Skeletal muscle tissue (tissue), 5 donors: Measurements from ENCODE around the gene PTAFR. TPM values are rescaled to one million over a fixed set of nuclear protein-coding genes. Genes with fewer than 3 reads are reported as not detected.

ENCODE experiments used
- H3K27ac ChIP-seq: one replicate; pipeline ENCODE4 v1.7.0; 2013; ENCODE audit warnings: mild to moderate bottlenecking, low read depth, low read length, inconsistent platforms
- H3K27me3 ChIP-seq, 3 donors: one replicate each; pipeline ENCODE4 v1.7.0; 2013; ENCODE audit warnings: low read length in 3 of 3; ENCODE audit not compliant: control insufficient read depth in 3 of 3, insufficient read depth in 3 of 3
- H3K36me3 ChIP-seq, 3 donors: one replicate each; pipeline ENCODE4 v1.7.0; 2013; ENCODE audit warnings: low read length in 3 of 3; ENCODE audit not compliant: control insufficient read depth in 3 of 3, insufficient read depth in 3 of 3
- H3K4me1 ChIP-seq, 3 donors: one replicate each; pipeline ENCODE4 v1.7.0; 2013; ENCODE audit warnings: low read length in 3 of 3, mild to moderate bottlenecking in 3 of 3; ENCODE audit not compliant: control insufficient read depth in 3 of 3, insufficient read depth in 3 of 3
- H3K4me3 ChIP-seq, 3 donors: one replicate each; pipeline ENCODE4 v1.7.0; 2013; ENCODE audit warnings: low read length in 3 of 3
- H3K9ac ChIP-seq, 3 donors: one replicate each; pipeline ENCODE4 v1.7.0; 2013; ENCODE audit warnings: low read length in 3 of 3, mild to moderate bottlenecking in 3 of 3, moderate library complexity in 2 of 3, low read depth in 1 of 3
- H3K9me3 ChIP-seq, 3 donors: one replicate each; pipeline ENCODE4 v1.7.0; 2013; ENCODE audit warnings: low read length in 3 of 3; ENCODE audit not compliant: control insufficient read depth in 3 of 3
- small RNA-seq: library from RNA; depleted of rRNA; stranded (forward); fragments of <200 nt; gene quantifications from one replicate; pipeline ENCODE3, GENCODE V24; 2014
- total RNA-seq: library from RNA; depleted of rRNA; stranded (reverse); fragments of >200 nt; gene quantifications from one replicate; pipeline ENCODE4 v1.2.3, GENCODE V29; 2014
- donor health status: Osteomylitis.

PTAFR gene
- total RNA-seq, 1 donor from 2014 or later, result 2.1 TPM

DNA sequence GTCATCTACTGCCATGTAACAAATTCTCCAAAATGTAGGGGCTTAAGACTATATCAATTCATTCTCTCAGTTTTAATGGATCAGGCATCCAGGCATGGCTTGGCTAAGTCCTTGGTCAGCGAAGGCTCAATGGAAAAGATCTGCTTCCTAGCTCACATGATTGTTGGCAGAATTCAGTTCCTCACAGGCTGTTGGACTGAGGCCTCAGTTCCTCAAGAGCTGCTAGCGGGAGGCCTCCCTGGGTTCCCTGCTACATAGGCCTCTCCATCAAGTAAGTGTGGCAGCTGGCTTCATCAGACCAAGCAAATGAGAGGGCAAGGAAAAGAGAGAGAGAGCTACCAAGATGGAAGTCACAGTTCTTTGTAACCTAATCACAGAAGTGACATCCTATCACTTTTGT is 68.5 kb downstream of the PTAFR start:
- no peak overlapping the region for H3K4me3 ChIP-seq
- no peaks in the 10 kb centered on the region for H3K36me3 ChIP-seq
- H3K4me1 ChIP-seq, result no peaks in the 10 kb centered on the region
- no peaks in the 10 kb centered on the region for H3K9me3 ChIP-seq
- H3K9ac ChIP-seq, result no peak overlapping the region
- no peak overlapping the region for H3K27ac ChIP-seq
- H3K27me3 ChIP-seq, result no peaks in the 10 kb centered on the region

DNA sequence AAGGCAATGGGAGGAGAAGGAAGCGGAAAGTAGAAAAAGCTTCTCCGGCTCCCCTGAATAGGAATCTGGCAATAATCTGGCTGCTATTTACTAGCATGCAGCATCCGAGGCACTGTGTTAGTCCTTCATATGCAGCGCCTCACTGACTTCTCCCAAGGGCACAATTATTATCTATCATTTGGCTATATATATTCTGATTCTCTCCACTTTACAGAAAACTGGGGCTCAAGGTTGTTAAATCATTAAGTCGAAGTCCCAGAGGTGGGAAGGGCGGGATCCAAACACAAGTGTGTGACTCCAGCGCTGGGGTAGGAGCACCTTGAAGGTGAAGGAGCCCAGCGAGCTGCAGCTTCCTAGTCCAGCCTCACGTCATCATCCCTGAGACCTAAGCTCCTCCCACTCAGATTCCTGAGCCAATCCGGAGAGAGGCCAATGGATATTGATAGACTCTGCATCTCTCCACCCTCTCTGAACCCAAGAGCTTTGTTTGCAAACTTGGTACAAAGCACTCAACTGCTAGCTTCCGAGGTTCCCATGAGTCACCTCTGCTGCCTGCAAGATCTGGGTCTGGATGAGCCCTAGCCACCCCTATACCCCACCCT is 71.5 kb downstream of the PTAFR start:
- Histone ChIP-seq H3K9ac (no peak overlapping the region), H3K4me1 (no peaks in the 10 kb centered on the region), H3K27ac (no peak overlapping the region), H3K36me3 (no peaks in the 10 kb centered on the region), H3K9me3 (no peaks in the 10 kb centered on the region), H3K27me3 (no peaks in the 10 kb centered on the region), H3K4me3 (peak overlapping the region in 2 of 3 donors; percentile 29 to 40)

DNA sequence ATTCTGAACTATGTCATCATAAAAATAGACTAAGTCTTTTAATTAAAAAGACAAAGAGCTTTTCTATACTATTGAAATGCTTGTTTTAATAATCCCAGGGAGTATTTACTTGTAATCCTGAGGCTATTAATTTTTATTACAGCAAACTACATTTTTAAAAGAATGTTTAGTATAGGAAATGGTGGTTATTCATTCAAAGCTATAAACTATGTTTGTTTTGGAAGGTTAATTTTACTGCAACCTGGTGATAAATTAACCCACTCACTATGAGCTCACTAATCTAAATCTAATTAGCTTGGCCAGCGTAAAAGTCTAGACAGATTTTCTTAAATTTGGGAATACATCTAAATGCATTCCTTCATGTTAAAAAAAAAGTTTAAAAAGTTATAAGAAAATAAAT is 74.3 kb downstream of the PTAFR start:
- Histone ChIP-seq H3K27ac (no peak overlapping the region), H3K36me3 (no peaks in the 10 kb centered on the region), H3K27me3 (no peaks in the 10 kb centered on the region), H3K4me3 (no peak overlapping the region), H3K9ac (no peak overlapping the region), H3K4me1 (peaks cover 5 to 8% (median 6%) of the 10 kb centered on the region in 3 donors), H3K9me3 (no peaks in the 10 kb centered on the region)

DNA sequence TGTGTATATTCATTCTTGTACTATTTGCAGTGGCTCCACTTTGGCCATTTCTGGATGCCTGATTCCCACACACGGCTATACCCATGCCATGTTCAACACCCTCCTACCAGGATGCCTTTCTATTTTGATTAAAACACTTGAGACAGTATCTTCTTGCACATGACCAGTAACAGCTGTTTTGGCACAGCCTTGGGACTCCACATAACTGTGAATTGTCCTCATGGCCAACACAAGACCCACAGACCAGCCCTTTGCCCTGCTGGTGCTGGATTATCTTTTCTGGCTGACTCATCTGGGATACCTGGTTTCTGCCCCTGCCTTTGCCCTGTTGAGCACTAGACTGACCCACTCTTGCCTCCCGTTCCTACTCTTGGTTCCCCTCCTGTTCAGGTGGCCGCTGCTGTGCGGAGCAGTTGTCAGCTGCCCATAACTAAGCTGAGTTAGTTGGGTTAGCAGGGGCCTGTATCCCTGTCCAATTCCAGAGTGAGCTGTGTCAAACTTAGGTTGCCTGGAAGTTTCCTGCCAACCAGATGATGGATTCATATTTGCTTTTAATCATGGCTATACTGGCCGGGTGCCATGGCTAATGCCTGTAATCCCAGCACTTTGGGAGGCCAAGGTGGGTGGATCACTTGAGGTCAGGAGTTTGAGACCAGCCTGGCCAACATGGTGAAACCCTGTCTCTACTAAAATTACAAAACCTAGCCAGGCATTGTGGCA is 77.3 kb downstream of the PTAFR start:
- H3K27ac ChIP-seq, result peak overlapping the region; percentile 68
- H3K4me3 ChIP-seq, result peak overlapping the region in 1 of 3 donors; percentile 49
- H3K9me3 ChIP-seq, result no peaks in the 10 kb centered on the region
- no peaks in the 10 kb centered on the region for H3K27me3 ChIP-seq
- no peaks in the 10 kb centered on the region for H3K36me3 ChIP-seq
- H3K9ac ChIP-seq, result peak overlapping the region in 2 of 3 donors; percentile 5 to 28
- peaks cover 5 to 8% (median 6%) of the 10 kb centered on the region in 3 donors for H3K4me1 ChIP-seq

Small RNAs within 50 kb of the gene (small RNA-seq; reads per million reads assigned to genes)
- gene RNU6-176P, result not detected

Other genes with a start within 250 kb of the PTAFR start
- not detected for gene SMPDL3B, start 241.7 kb downstream of the PTAFR start, total RNA-seq
- gene XKR8, start 216.7 kb downstream of the PTAFR start, total RNA-seq, result 2.6 TPM
- 9.9 TPM for gene EYA3, start 88.1 kb downstream of the PTAFR start, total RNA-seq
- 27.1 TPM for gene DNAJC8, start 56.3 kb upstream of the PTAFR start, total RNA-seq
- gene ATP5IF1, start 59.4 kb upstream of the PTAFR start, total RNA-seq, result 36.0 TPM
- 2.1 TPM for gene SESN2, start 82.8 kb upstream of the PTAFR start, total RNA-seq
- gene MED18, start 152.3 kb upstream of the PTAFR start, total RNA-seq, result 20.9 TPM
- gene PHACTR4, start 193.1 kb upstream of the PTAFR start, total RNA-seq, result 5.2 TPM